ENCODE measurements around the gene PLD1.

GRCh38 chr3:171792531-171792930 is 17.8 kb downstream of the PLD1 start:
- TF ChIP-seq, protein P1, sequence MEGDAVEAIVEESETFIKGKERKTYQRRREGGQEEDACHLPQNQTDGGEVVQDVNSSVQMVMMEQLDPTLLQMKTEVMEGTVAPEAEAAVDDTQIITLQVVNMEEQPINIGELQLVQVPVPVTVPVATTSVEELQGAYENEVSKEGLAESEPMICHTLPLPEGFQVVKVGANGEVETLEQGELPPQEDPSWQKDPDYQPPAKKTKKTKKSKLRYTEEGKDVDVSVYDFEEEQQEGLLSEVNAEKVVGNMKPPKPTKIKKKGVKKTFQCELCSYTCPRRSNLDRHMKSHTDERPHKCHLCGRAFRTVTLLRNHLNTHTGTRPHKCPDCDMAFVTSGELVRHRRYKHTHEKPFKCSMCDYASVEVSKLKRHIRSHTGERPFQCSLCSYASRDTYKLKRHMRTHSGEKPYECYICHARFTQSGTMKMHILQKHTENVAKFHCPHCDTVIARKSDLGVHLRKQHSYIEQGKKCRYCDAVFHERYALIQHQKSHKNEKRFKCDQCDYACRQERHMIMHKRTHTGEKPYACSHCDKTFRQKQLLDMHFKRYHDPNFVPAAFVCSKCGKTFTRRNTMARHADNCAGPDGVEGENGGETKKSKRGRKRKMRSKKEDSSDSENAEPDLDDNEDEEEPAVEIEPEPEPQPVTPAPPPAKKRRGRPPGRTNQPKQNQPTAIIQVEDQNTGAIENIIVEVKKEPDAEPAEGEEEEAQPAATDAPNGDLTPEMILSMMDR (IDR thresholded peaks at IDR 0.05), result no peak
- TF ChIP-seq EP300 (IDR thresholded peaks at IDR 0.05) (no peak), POLR2A (IDR thresholded peaks at IDR 0.05) (no peak)

Measured in tibial nerve (tissue), 4 donors.